Astrocyte (in vitro differentiated cells and primary cell): ENCODE results near the gene MRTFA. TPM values are rescaled to one million over a fixed set of nuclear protein-coding genes. Genes with fewer than 3 reads are reported as not detected.

ENCODE experiments used
- DNase-seq: peaks from one replicate; pipeline ENCODE4 v3.0.0-alpha.2; 2010; ENCODE audit warnings: low read depth
- FAIRE-seq: peaks from 2 replicates; lab custom pipeline; 2011; peaks lifted over from hg19 to GRCh38; lab: Jason Lieb, UNC
- H2AFZ ChIP-seq: 2 replicates; pipeline ENCODE4 v1.6.0; 2012; ENCODE audit warnings: low read depth, low read length, inconsistent platforms
- H3K27ac ChIP-seq: 2 replicates; pipeline ENCODE4 v1.5.1; 2011; ENCODE audit warnings: low read depth, low read length, inconsistent platforms
- H3K27me3 ChIP-seq: 2 replicates; pipeline ENCODE4 v1.6.0; 2011; ENCODE audit warnings: low read length, inconsistent platforms; ENCODE audit not compliant: insufficient read depth
- H3K36me3 ChIP-seq: 2 replicates; pipeline ENCODE4 v1.5.1; 2011; ENCODE audit warnings: low read length, inconsistent platforms; ENCODE audit not compliant: insufficient read depth
- H3K4me1 ChIP-seq: 2 replicates; pipeline ENCODE4 v1.5.1; 2011; ENCODE audit warnings: low read length, inconsistent platforms; ENCODE audit not compliant: insufficient read depth
- H3K4me2 ChIP-seq: 2 replicates; pipeline ENCODE4 v1.6.0; 2012; ENCODE audit warnings: low read length, inconsistent platforms
- H3K4me3 ChIP-seq: 2 replicates; pipeline ENCODE4 v1.5.1; 2011; ENCODE audit warnings: low read depth, mild to moderate bottlenecking, low read length, inconsistent platforms; ENCODE audit not compliant: insufficient read depth
- H3K79me2 ChIP-seq: 2 replicates; pipeline ENCODE4 v1.6.0; 2012; ENCODE audit warnings: mild to moderate bottlenecking, low read length, inconsistent platforms; ENCODE audit not compliant: insufficient read depth
- H3K9ac ChIP-seq: 2 replicates; pipeline ENCODE4 v1.6.0; 2012; ENCODE audit warnings: mild to moderate bottlenecking, low read length, inconsistent platforms
- H3K9me3 ChIP-seq: 2 replicates; pipeline ENCODE4 v1.5.1; 2012; ENCODE audit warnings: low read depth, mild to moderate bottlenecking, low read length, inconsistent platforms; ENCODE audit not compliant: insufficient read depth
- H4K20me1 ChIP-seq: 2 replicates; pipeline ENCODE4 v1.6.0; 2012; ENCODE audit warnings: low read length, inconsistent platforms; ENCODE audit not compliant: insufficient read depth
- H3K27ac Mint-ChIP-seq: one replicate; pipeline ENCODE4 v1.8.0; 2021; ENCODE audit warnings: mild to moderate bottlenecking, mixed read lengths; ENCODE audit not compliant: unreplicated experiment
- H3K27me3 Mint-ChIP-seq: one replicate; pipeline ENCODE4 v1.8.0; 2021; ENCODE audit warnings: low read depth, mixed read lengths; ENCODE audit not compliant: unreplicated experiment
- H3K36me3 Mint-ChIP-seq: one replicate; pipeline ENCODE4 v1.8.0; 2021; ENCODE audit warnings: low read depth, mixed read lengths; ENCODE audit not compliant: unreplicated experiment
- H3K4me1 Mint-ChIP-seq: one replicate; pipeline ENCODE4 v1.8.0; 2021; ENCODE audit warnings: low read depth, mixed read lengths; ENCODE audit not compliant: unreplicated experiment
- H3K4me3 Mint-ChIP-seq: one replicate; pipeline ENCODE4 v1.8.0; 2021; ENCODE audit warnings: mild to moderate bottlenecking, moderate library complexity, mixed read lengths; ENCODE audit not compliant: unreplicated experiment
- H3K9me3 Mint-ChIP-seq: one replicate; pipeline ENCODE4 v1.8.0; 2021; ENCODE audit warnings: mild to moderate bottlenecking, mixed read lengths; ENCODE audit not compliant: unreplicated experiment
- EZH2 ChIP-seq: IDR thresholded peaks from 2 replicates; pipeline ENCODE4 v1.6.1; 2012; ENCODE audit warnings: mild to moderate bottlenecking, low read length, inconsistent platforms; ENCODE audit not compliant: insufficient read depth
- total RNA-seq: library from RNA; stranded (reverse); gene quantifications from 2 replicates; pipeline ENCODE4 v1.2.1, GENCODE V29; 2021
- TF ChIP-seq, protein P1 (sequence below): IDR thresholded peaks from 2 replicates; pipeline ENCODE4 v1.5.1; 2011; ENCODE audit warnings: low read depth, mild to moderate bottlenecking, inconsistent platforms, low read length, moderate library complexity; ENCODE audit not compliant: insufficient read depth

The MRTFA gene
- total RNA-seq, 1 donor from 2014 or later = 74.3 TPM

DNA sequence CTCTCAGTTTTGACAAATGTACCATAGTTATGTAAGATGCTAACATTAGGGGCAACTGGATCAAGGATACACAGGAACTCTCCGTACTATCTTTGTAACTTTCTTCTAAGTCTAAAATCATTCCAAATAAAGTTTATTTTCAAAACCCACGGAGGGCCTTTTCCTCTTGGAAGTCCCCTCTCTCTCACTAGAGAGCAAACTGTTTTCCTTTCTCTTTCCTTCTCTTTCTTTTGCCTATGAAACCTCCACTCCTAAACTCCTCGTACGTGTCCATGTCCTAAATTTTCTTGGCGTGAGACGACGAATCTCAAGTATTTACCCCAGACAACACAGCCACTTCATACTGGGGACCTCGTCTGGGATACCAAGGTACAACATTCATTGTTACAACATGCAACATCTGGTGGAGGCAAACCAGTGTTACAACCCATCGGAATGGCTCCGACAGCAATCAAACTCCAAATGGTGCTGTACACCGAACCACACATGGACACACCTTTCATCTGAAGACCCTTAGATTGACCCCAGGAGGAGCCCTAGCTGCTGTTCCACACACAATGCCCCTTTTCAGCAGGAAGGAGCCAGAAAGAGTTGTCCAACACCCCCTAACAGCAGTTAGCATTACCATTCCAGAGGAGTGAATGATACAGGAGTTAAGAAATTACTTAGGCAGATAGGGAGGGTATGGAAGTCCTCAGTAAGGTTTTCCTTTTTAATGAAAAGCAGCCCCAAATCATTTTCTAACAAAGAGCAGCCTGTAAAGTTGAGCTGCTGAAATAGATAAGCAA lies 158.0 kb downstream of the MRTFA start:
- peaks cover 92% of the 10 kb centered on the region for H3K79me2 ChIP-seq
- H3K9me3 Mint-ChIP-seq = peaks cover 3% of the 10 kb centered on the region
- no peaks in the 10 kb centered on the region for H3K4me1 ChIP-seq
- H3K36me3 ChIP-seq = peaks cover 2% of the 10 kb centered on the region
- peaks cover 12% of the 10 kb centered on the region for H3K4me1 Mint-ChIP-seq
- DNase-seq (no peak), FAIRE-seq (no peak)
- no peak overlapping the region for H2AFZ ChIP-seq
- H3K27ac Mint-ChIP-seq = no peak overlapping the region
- H4K20me1 ChIP-seq = peaks cover 77% of the 10 kb centered on the region
- H3K9ac ChIP-seq = no peak overlapping the region
- H3K27ac ChIP-seq = no peak overlapping the region
- H3K4me3 ChIP-seq = no peak overlapping the region
- no peaks in the 10 kb centered on the region for H3K27me3 ChIP-seq
- peaks cover 11% of the 10 kb centered on the region for H3K36me3 Mint-ChIP-seq
- no peaks in the 10 kb centered on the region for H3K27me3 Mint-ChIP-seq
- H3K9me3 ChIP-seq = no peaks in the 10 kb centered on the region
- H3K4me3 Mint-ChIP-seq = no peak overlapping the region
- no peak overlapping the region for H3K4me2 ChIP-seq
- no peak for TF ChIP-seq EZH2
- TF ChIP-seq, protein P1, sequence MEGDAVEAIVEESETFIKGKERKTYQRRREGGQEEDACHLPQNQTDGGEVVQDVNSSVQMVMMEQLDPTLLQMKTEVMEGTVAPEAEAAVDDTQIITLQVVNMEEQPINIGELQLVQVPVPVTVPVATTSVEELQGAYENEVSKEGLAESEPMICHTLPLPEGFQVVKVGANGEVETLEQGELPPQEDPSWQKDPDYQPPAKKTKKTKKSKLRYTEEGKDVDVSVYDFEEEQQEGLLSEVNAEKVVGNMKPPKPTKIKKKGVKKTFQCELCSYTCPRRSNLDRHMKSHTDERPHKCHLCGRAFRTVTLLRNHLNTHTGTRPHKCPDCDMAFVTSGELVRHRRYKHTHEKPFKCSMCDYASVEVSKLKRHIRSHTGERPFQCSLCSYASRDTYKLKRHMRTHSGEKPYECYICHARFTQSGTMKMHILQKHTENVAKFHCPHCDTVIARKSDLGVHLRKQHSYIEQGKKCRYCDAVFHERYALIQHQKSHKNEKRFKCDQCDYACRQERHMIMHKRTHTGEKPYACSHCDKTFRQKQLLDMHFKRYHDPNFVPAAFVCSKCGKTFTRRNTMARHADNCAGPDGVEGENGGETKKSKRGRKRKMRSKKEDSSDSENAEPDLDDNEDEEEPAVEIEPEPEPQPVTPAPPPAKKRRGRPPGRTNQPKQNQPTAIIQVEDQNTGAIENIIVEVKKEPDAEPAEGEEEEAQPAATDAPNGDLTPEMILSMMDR = no peak

DNA sequence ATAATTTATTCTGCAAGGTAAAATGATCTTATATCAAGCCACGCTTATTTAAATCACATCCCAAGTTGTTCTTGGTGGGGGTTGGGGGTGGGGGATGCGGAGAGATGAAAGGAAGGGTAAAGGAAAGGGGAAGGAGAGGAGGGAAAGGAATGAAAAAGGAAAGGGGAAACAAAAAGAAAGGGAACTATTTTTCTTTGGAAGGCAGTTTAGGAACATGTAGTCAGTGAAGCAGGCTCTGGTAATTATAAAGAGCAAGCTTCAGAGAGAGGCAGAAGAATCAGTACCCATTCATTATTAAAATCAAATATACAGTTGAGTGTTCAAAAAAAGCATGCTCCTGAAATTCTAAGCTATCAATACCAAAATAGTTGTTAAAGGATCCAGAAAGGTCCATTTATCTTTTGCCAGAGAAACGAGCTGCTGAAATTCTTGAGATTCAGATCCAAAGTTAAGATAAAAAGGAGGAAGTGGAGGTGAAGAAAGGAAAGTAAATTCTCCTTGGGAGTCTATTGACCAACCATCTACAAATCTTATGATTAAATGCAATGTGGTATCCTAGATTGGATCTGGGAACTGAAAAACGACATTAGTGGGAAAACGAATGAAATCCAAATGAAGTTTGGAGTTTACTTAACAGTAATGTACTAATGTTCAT lies 158.7 kb downstream of the MRTFA start:
- Histone ChIP-seq H3K79me2 (peaks cover 95% of the 10 kb centered on the region), H3K9me3 (no peaks in the 10 kb centered on the region), H3K27me3 (no peaks in the 10 kb centered on the region), H3K9ac (no peak overlapping the region), H3K36me3 (peaks cover 2% of the 10 kb centered on the region), H4K20me1 (peaks cover 77% of the 10 kb centered on the region), H3K27ac (no peak overlapping the region), H3K4me3 (no peak overlapping the region), H3K4me1 (no peaks in the 10 kb centered on the region), H2AFZ (no peak overlapping the region), H3K4me2 (no peak overlapping the region)
- Mint-ChIP-seq H3K4me1 (peaks cover 12% of the 10 kb centered on the region), H3K36me3 (peaks cover 11% of the 10 kb centered on the region), H3K9me3 (peaks cover 3% of the 10 kb centered on the region), H3K27me3 (no peaks in the 10 kb centered on the region), H3K4me3 (no peak overlapping the region), H3K27ac (peak overlapping the region; percentile 56)
- TF ChIP-seq, protein P1 = no peak
- no peak for TF ChIP-seq EZH2
- FAIRE-seq (no peak), DNase-seq (no peak)

DNA sequence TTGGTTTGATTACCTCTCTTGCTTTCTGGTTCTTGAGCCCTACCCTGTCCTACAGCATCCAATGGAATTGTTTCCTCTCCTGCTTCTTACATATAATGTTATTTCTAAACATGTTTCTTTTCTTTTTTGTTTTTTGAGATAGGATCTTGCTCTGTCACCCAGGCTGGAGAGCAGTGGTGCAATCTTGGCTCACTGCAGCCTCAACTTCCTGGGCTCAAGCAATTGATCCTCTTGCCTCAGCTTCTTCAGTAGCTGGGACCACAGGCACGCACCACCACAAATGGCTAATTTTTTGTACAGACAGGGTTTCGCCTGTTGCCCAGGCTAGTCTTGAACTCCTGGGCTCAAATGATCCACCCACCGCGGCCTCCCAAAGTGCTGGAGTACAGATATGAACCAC lies 160.2 kb downstream of the MRTFA start:
- H3K27me3 ChIP-seq = no peaks in the 10 kb centered on the region
- H3K4me1 ChIP-seq = no peaks in the 10 kb centered on the region
- no peak overlapping the region for H3K4me3 ChIP-seq
- DNase-seq = no peak
- no peak overlapping the region for H3K27ac ChIP-seq
- H3K9me3 Mint-ChIP-seq = peaks cover 3% of the 10 kb centered on the region
- H4K20me1 ChIP-seq = peaks cover 75% of the 10 kb centered on the region
- no peak overlapping the region for H3K4me2 ChIP-seq
- peaks cover 95% of the 10 kb centered on the region for H3K79me2 ChIP-seq
- H3K27me3 Mint-ChIP-seq = no peaks in the 10 kb centered on the region
- TF ChIP-seq, protein P1 = no peak
- TF ChIP-seq EZH2 = no peak
- no peaks in the 10 kb centered on the region for H3K9me3 ChIP-seq
- H2AFZ ChIP-seq = no peak overlapping the region
- peaks cover 14% of the 10 kb centered on the region for H3K4me1 Mint-ChIP-seq
- H3K36me3 Mint-ChIP-seq = peaks cover 7% of the 10 kb centered on the region
- no peak overlapping the region for H3K9ac ChIP-seq
- H3K36me3 ChIP-seq = peaks cover 2% of the 10 kb centered on the region
- no peak for FAIRE-seq
- no peak overlapping the region for H3K4me3 Mint-ChIP-seq
- no peak overlapping the region for H3K27ac Mint-ChIP-seq
